CD4-positive, alpha-beta T cell treated with Interleukin-17A for 1 hour (primary cell): ENCODE measurements around the gene KCNC3.
A peak's percentile ranks its signal among the peaks of the same experiment; 100 is the strongest.
"Not testable (repeated sequence)": the region's sequence is repeated elsewhere in the genome, so short reads cannot be mapped to it uniquely, and the experiment has no call there.

ENCODE experiments used
- DNase-seq: peaks from one replicate; pipeline ENCODE4 v3.0.0-alpha.2; 2020

The KCNC3 gene

GRCh38 chr19:50353487-50353880 is 24.3 kb upstream of the KCNC3 start:
- not testable (repeated sequence) for DNase-seq

DNA sequence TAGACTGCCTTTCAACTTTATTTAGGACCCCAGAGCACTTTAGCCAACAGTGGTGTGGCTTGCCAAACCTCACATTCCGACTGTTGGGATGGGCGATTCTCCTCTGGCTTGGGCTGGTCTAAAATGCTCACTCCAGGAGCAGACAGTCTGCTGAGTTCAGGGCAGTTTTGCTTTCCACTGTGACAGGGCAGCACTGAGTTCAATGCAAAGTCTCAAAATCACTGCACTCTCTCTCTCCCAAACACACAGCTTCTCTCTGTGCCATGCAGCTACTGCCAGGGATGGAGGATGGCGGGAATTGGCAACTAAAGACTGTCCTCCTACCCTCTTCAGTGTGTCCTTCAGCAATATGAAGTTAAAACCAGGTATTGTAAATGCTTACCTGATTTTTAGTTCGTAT is 23.1 kb upstream of the KCNC3 start:
- DNase-seq = no peak

GRCh38 chr19:50349277-50350057 is 20.3 kb upstream of the KCNC3 start:
- no peak for DNase-seq

DNA sequence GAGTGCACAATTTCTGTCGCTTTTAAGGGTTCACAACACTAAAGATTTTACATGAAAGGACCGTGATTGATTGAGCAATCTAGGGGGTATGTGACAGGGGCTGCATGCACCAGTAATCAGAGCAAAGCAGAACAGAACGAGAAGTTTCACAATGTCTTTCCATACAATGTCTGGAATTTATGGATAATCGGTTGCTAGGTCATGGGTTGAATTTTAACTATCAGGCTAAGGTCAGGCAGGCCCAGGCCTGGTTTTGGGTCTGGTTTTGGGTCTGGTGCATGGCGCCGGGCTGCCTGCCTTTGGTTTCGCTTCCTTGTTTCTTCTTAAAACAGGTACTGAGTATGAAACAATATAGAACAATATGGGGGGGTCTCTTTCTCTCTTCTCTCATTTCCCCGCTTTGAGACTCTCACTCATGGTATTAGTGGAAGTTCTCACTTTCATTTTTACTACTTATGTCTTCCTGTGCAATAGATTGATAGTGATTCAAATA is 18.0 kb upstream of the KCNC3 start:
- DNase-seq = not testable (repeated sequence)

GRCh38 chr19:50344661-50345318 is 15.6 kb upstream of the KCNC3 start:
- no peak for DNase-seq

DNA sequence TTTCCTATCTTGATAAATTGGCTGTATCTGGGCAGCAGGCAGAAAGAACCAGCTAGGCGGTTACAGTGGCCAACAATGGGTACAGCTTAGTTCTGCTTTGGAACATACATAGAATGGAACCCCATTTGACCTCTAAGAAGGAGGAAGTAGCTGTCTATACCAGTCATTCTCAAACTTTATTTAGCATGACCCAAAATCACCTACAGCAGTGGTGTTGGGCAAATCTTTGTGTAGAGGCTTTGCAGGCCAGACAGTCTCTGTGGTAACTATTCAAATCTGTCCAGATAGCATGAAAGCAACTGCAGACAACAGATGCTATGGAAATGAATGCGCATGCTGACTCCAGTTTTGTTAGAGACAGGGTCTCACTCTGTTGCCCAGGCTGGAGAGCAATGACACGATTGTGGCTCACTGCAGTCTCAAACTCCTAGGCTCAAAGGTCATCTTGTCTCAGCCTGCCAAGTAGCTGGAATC is 12.0 kb upstream of the KCNC3 start:
- DNase-seq = no peak

DNA sequence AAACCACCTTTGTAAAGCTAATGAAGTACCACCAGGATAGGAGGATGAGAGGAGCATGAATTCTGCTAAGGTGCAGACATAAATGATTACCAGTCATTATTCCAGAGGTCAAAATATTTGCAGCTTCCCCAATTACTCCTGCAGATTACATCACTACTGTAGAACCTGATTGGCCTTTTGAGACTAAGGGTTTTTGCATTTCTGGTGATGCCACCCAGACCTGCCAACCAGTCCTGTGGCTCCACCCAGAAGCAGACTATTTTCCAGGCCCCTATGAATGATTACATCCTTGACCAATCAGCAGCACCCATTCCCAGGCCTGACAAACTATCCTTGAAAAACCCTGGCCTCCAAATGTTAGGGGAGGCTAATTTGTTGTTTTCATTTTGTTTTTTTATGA is 11.2 kb upstream of the KCNC3 start:
- DNase-seq = no peak

- not testable (repeated sequence) for DNase-seq
Measured at GRCh38 chr19:50337031-50337430, 7.9 kb upstream of the KCNC3 start.

- DNase-seq = no peak
Measured at GRCh38 chr19:50334741-50335421, 5.7 kb upstream of the KCNC3 start.

DNA sequence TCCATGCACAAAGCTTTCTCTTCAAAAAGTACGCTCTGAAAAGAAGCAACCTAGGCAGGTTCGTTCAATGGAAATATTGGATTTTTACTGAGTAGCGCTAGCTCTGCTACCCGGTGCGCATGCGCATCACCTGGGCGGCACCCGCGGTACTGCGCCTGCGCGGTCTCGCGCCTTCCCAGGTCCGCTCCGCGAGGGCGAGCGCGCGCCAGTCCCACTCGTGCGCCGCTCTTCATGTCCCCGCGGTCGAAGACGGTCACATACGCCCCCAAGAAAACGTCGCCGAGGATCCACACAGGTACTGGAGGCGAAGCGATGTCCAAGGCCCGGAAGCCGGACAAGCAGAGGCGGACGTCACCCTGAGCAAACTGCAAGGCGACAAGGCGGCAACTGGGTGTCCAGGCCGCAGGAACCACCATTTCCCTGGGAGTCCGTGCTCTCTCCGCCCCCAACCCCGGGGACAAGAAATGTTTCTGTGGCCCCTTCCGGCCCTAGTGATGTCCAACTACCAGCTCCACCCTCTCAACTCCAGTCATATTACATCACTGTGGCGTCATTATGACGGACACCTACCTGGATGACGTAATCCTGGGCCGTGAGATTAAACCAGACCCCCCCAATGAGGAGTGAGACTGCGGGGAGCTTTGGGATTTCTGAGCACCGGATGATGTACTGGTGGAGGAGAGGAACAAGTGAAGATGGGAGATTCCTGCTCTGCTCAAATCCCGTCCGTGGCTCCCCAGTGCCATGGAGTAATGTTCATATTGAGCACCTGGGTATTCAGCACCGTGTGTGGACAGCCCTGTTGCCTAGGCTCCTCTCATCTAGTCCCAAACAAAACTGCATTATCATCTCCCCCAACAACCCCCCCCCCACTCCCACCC is 4.8 kb upstream of the KCNC3 start:
- no peak for DNase-seq

GRCh38 chr19:50333235-50333736 is 4.1 kb upstream of the KCNC3 start:
- DNase-seq = peak; percentile 94

DNA sequence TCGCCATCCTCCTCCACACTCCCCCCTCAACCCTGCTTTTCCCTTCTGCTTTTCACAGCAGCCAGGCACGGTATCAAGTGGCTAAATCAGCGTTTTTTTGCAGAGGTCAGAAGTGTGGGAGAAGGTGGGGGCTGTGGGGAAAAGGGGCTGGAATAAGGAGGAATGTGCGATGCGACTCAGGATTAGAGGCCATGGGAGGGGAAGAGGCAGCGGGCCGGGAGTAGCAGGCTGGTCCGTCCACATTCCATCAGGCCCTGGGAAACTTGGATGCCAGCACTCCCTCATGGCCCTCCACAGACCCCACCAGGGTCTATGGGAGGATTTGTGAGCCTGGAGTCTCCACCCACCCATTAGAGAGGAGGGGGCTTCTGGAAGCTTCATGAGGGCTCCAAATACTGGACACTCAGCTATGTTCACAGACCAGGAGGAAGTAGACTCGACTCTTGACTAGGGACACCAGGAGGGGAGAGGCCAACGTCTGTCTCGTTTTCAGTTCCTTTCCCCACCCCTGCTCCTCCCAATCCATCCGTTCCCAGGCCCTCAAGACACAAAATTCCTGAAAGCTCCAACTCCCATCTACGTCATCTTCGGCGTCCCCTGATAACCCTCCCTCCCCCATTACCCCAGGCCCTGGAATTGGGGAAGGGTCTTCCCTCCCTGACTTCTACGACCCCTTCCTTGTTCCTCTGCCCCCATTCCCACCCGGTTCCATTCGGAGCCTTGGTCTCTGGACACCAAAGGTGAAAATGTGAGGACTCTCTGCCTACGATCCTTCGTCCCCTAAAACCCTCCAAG is 3.3 kb upstream of the KCNC3 start:
- DNase-seq = no peak

DNA sequence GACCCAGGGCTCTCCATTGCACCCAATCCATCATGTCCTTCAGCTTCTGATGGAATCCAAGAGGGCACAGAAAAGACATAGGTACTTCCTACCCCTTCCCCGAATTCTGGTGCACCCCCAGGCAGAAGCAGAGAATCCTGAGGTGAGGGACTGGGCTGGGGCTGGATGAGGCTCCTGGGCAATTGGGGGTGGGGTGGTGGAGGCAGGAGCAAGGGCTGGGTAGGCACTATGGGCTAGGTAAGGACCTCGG is 2.7 kb upstream of the KCNC3 start:
- DNase-seq = no peak

DNA sequence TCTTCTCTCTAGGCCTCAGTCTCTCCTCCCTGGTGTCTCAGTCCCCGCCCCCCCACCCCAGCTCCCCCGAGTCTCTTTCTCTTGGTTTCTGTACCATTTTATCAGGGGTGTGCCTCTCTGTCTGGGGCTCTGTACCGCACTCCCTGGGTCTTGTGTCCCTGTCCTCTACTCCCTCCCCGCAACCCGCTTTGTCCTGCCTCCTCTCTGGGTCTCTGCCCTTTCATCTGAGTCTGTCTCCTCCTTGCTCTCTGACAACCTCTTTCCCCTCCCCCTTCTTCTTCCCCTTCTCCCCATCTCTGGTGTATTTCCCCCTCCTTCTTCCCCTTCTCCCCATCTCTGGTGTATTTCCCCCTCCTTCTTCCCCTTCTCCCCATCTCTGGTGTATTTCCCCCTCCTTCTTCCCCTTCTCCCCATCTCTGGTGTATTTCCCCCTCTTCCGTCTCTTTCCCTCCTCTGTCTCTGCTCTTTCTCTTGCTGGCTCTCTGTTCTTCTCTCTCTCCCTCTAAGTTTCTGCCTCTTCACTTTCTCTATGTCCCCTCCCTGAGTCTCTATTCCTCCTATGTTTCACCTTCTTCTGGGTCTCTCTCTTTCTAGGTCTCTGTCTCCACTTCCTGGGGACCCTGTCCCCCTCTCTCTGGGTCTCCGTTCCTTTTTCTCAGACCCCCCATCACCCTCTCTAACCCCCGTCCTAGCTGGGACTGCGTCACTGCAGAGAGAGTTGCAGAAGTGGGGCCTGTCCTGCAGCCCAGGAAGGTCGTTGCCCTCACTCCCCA is 2.2 kb upstream of the KCNC3 start:
- DNase-seq = peak; percentile 19

DNA sequence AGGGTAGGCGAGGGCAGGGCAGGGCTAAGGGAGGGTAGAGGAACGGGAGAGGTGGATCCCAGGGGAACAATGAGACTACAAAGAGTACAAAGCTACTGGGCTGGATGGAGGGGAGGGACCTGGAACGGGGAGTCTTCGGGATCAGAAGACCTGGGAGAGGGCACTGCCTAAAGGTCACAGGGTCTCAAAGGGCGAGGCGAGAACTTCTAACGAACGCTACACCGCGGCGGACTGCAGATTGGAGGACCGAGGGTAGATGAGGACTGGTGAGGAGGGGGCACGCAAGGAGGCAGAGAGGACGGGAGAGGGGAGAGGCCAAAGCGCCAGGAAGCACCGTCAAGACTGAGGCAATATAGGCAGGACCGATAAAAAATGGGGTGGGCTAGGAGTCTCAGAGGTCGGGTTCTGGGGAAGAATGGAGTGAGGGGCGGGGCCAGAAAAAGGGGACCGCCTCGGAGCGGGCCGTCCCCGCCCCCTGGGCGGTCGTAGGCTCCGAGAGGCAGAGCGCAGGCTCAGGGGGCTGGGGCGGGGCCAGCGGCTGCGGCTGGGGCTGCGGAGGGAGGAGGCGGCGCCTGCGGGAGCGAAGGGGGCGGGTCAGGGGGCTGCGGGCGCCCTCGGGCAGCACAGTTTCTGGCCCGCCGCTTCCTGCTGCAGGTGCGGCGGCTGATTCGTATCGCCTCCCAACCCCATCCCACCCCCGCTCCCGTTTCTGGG is 1.3 kb upstream of the KCNC3 start:
- peak; percentile 87 for DNase-seq

GRCh38 chr19:50329926-50330294 is 733 bp upstream of the KCNC3 start:
- DNase-seq = not testable (repeated sequence)

- no peak for DNase-seq
Measured at GRCh38 chr19:50328873-50329145, 368 bp downstream of the KCNC3 start.

- DNase-seq = no peak
Measured at GRCh38 chr19:50328224-50328872, 829 bp downstream of the KCNC3 start.

DNA sequence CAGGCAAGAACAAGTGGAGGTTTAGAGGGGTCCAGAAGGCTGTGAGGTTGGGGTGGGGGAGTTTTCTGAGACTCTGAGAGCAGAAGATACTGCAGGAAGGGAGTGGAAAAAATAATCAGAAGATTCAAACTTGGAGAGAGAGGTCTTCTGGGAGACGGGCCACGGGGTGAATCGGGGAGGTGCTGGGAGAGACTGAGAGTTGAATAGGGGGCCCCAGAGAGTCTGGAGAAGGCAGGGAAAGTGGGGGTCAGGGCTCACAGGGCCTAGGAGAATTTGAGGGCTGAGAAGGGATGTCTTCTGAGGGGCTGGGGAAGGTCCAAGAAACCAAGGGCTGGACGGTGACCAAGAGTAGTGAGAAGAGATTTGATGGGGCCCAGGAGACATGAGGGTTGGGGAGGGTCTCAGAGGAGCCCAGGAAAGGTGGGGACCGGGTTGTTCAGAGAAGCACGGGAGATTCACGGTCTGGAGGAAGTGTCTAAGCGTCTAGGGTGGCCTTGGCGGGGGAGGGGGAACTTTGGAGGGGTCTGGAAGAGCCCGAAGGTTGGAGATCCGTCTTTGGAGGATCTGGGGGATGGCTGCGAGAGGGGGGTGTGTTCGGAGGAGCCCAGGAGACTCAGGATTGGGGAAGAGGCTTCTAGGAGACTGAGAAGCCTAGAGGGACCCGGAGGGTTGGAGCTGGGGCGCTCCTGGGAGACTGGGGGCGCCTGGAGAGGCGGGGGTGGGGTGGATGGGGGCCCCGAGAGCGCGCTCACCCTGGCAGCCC is 1.5 kb downstream of the KCNC3 start:
- DNase-seq = no peak
